Heart right ventricle (tissue), 16 donors: Measurements from ENCODE around the gene TBC1D24. TPM values are rescaled to one million over a fixed set of nuclear protein-coding genes. Genes with fewer than 3 reads are reported as not detected.

ENCODE experiments used
- ATAC-seq, 8 donors: fragments of 200-7000 bp; cut with Tn5 transposase; one replicate each; pipeline ENCODE4 v1.9.1; 2020; ENCODE audit warnings: mild to moderate bottlenecking in 8 of 8, moderate library complexity in 8 of 8, moderate number of reproducible peaks in 1 of 8
- DNase-seq, 2 donors: peaks; one replicate each; pipeline ENCODE4 v3.0.0-alpha.2; 2020
- H3K27ac ChIP-seq, 10 donors: fragments of 200-600 bp; sonication (generic) in 2 of 10; one replicate each; pipeline versions ENCODE4 v1.5.0 to v1.8.0; 2020 to 2022; ENCODE audit warnings: mild to moderate bottlenecking in 3 of 10
- H3K27me3 ChIP-seq, 7 donors: fragments of 200-600 bp; one replicate each; pipeline ENCODE4 v1.8.0; 2021 to 2022; ENCODE audit warnings: mild to moderate bottlenecking in 2 of 7
- H3K36me3 ChIP-seq, 9 donors: fragments of 200-600 bp; sonication (generic) in 1 of 9; one replicate each; pipeline versions ENCODE4 v1.5.0 to v1.8.0; 2020 to 2022; ENCODE audit warnings: mild to moderate bottlenecking in 2 of 9
- H3K4me1 ChIP-seq, 9 donors: fragments of 200-600 bp; sonication (generic) in 1 of 9; one replicate each; pipeline versions ENCODE4 v1.5.0 to v1.8.0; 2020 to 2022; ENCODE audit warnings: mild to moderate bottlenecking in 4 of 9
- H3K4me3 ChIP-seq, 10 donors: fragments of 200-600 bp; sonication (generic) in 2 of 10; one replicate each; pipeline versions ENCODE4 v1.5.0 to v1.8.0; 2020 to 2022; ENCODE audit warnings: mild to moderate bottlenecking in 7 of 10, moderate library complexity in 2 of 10
- H3K9me3 ChIP-seq, 11 donors: fragments of 200-600 bp in 10 of 11; sonication (generic) in 2 of 11; one replicate each; pipeline versions ENCODE4 v1.5.0 to v1.8.0; 2013 to 2022; ENCODE audit warnings: mild to moderate bottlenecking in 2 of 11, control low read depth in 1 of 11, moderate library complexity in 1 of 11
- WGBS, 2 donors: extraction: QIAGEN DNeasy Blood & Tissue Kit; methylation state at CpG; one replicate each; pipeline ENCODE4 v1.1.7; 2013; ENCODE audit warnings: inconsistent platforms in 1 of 2; 5-methylcytosine and 5-hydroxymethylcytosine counted together
- intact Hi-C, 10 donors: fragments of 100-400 bp; cut with DNase I; formaldehyde crosslinking; loops; one replicate each; pipeline versions ENCODE4 v1.11.1 to v1.14.2; 2022
- polyA plus RNA-seq, 2 donors: library from polyadenylated mRNA; stranded (reverse); fragments of 200-250 nt; gene quantifications; one replicate each; pipeline ENCODE4 v1.2.3, GENCODE V29; 2013
- total RNA-seq, 10 donors: library from RNA; stranded (reverse); fragmentation: NEBNext Ultra II Directional in 3 of 10; extraction: Animal tissue kit (Norgen Biotek cat#: 25700) in 3 of 10; gene quantifications; one replicate each; pipeline versions ENCODE4 v1.2.1 to v1.2.4, GENCODE V29; 2021 to 2023
- TF ChIP-seq, protein P1 (sequence below), 9 donors: fragments of 200-600 bp; sonication (generic) in 2 of 9; IDR thresholded peaks; one replicate each; pipeline versions ENCODE4 v1.5.0 to v1.8.0; 2021 to 2022; ENCODE audit warnings: antibody characterized with exemption in 9 of 9, mild to moderate bottlenecking in 5 of 9, moderate library complexity in 1 of 9
- donor health status: Arrhythmogenic right ventricular cardiomyopathy.
- donor health status: ischemic (EF 13 %, LVEDD 7.1; RV severe dilation, severe dysfunction).
- donor health status: healthy with polysubstance abuse.
- donor health status: DM: no; HTN: yes; CAD: no.
- donor health status: DM: no; HTN: no; CAD: no.
- donor health status: ischemic (EF 25% LVEDD 6.9; RV normal size, moderate dysfunction).
- donor health status: ischemic (EF 25% LVEDD 5.7; RV mildly dilated, moderate dysfunction).
- donor health status: healthy.
- donor health status: DM: yes; HTN: yes; CAD: no.
- donor health status: Ischemic cardiomyopathy.
- donor health status: ischemic (EF 35%, LVEDD 5.7; RV mildly dilated, moderate dysfunction).
- donor health status: nonischemic (EF 11% LVEDD 7.7; RV severe dilation, severe dysfunction).
- donor health status: DM: yes; HTN: yes; CAD: no.
- donor health status: PGD.
- donor health status: ischemic (EF 29% LVEDD 5.4; RV normal size, mild dysfunction).
- donor health status: nonischemic (EF 23%, LVEDD 6.1; RV moderate dilation, normal function).

Gene TBC1D24
- total and polyA plus RNA-seq, 12 donors = 3.4 to 14.9 (median 9.0) TPM

DNA sequence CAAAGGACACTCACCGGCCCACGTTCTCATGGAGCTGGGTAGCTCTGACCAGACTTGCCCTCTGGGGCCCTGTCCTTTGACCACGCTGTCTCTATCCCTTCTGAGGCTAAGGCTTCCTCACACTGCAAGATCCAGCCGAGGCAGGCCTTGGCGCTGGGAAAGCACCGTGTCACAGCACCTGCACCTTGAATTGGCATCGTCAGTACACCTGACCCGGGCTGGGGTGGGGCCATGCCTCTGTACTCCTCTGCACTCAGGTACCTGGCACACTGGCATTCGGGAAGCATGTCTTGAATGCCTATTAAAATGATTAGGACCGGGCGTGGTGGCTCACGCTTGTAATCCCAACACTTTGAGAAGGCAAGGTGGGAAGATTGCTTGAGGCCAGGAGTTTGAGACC, 6.0 kb downstream of the TBC1D24 start:
- no peaks in the 10 kb centered on the region for H3K27me3 ChIP-seq
- peaks cover 2 to 31% (median 18%) of the 10 kb centered on the region in 9 donors for H3K4me1 ChIP-seq
- H3K9me3 ChIP-seq = no peaks in the 10 kb centered on the region
- ATAC-seq = no peak
- H3K4me3 ChIP-seq = no peak overlapping the region
- whole genome bisulfite sequencing, 2 donors = 89 to 92% methylated on average over 12 of the region's 12 CpGs
- no peak for DNase-seq
- TF ChIP-seq, protein P1, sequence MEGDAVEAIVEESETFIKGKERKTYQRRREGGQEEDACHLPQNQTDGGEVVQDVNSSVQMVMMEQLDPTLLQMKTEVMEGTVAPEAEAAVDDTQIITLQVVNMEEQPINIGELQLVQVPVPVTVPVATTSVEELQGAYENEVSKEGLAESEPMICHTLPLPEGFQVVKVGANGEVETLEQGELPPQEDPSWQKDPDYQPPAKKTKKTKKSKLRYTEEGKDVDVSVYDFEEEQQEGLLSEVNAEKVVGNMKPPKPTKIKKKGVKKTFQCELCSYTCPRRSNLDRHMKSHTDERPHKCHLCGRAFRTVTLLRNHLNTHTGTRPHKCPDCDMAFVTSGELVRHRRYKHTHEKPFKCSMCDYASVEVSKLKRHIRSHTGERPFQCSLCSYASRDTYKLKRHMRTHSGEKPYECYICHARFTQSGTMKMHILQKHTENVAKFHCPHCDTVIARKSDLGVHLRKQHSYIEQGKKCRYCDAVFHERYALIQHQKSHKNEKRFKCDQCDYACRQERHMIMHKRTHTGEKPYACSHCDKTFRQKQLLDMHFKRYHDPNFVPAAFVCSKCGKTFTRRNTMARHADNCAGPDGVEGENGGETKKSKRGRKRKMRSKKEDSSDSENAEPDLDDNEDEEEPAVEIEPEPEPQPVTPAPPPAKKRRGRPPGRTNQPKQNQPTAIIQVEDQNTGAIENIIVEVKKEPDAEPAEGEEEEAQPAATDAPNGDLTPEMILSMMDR (IDR thresholded peaks at IDR 0.05) = no peak
- no peak overlapping the region for H3K27ac ChIP-seq
- intact Hi-C loops = loop anchor here in 1 of 10 donors (10.0 kb wide), 1 partner anchor 46 kb away; no protein-coding TSS in a partner anchor
- peaks cover 0 to 4% (median 0%) of the 10 kb centered on the region in 9 donors for H3K36me3 ChIP-seq

DNA sequence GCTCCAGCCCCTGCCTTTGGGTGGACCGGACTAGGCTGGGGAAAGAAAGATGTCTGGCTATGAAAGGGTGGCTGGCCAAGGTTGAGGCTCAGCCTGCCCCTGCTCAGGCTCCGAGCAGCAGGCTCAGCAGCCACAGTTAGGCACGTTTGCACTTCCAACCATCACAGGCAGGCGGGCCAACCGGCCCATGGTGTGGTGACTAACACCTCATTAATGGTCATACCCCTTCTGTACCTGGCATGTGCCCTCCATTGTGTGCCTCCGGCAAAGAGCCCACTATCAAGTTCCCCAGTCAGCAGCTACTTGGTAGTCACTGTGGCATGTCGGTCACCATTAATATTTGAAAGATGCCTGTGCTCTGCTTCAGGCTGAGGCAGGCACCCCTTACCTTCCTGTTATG, 6.7 kb downstream of the TBC1D24 start:
- WGBS, 2 donors = 74 to 81% methylated on average over 7 of the region's 7 CpGs
- TF ChIP-seq, protein P1 (IDR thresholded peaks at IDR 0.05) = no peak
- Histone ChIP-seq H3K27ac (no peak overlapping the region), H3K9me3 (no peaks in the 10 kb centered on the region), H3K36me3 (peaks cover 0 to 4% (median 0%) of the 10 kb centered on the region in 9 donors), H3K4me1 (peaks cover 4 to 34% (median 23%) of the 10 kb centered on the region in 9 donors), H3K27me3 (no peaks in the 10 kb centered on the region), H3K4me3 (no peak overlapping the region)
- DNase-seq (no peak), ATAC-seq (no peak)
- intact Hi-C loops = loop anchor here in 1 of 10 donors (10.0 kb wide), 1 partner anchor 47 kb away; no protein-coding TSS in a partner anchor

DNA sequence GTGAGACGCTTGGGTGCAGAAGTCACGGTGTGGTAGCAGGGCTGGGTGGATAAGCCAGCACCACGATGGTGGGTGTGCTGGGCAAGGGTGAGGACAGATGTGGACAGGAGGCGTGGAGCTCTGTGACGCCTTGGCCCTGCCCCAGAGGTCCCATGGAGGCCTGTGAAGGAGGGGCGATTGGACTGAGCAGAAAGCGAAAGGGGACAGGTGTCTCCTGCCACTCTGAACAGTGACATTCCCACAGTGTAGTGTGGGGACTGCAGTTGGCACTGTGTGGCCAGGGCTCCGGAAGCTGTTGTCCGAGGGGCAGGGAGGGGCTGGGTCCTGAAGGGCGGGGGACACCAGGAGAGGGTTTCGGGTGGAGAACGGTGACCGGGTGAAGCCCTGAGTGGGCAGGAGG, 7.3 kb downstream of the TBC1D24 start:
- H3K27me3 ChIP-seq = no peaks in the 10 kb centered on the region
- H3K36me3 ChIP-seq = peaks cover 0 to 4% (median 0%) of the 10 kb centered on the region in 9 donors
- H3K9me3 ChIP-seq = no peaks in the 10 kb centered on the region
- WGBS, 2 donors = 76 to 80% methylated on average over 13 of the region's 13 CpGs
- H3K4me1 ChIP-seq = peaks cover 6 to 40% (median 29%) of the 10 kb centered on the region in 9 donors
- no peak overlapping the region for H3K4me3 ChIP-seq
- ATAC-seq (no peak), DNase-seq (no peak)
- TF ChIP-seq, protein P1 (IDR thresholded peaks at IDR 0.05) = no peak
- H3K27ac ChIP-seq = no peak overlapping the region
- intact Hi-C loops = loop anchor here in 1 of 10 donors (10.0 kb wide), 1 partner anchor 47 kb away; no protein-coding TSS in a partner anchor

DNA sequence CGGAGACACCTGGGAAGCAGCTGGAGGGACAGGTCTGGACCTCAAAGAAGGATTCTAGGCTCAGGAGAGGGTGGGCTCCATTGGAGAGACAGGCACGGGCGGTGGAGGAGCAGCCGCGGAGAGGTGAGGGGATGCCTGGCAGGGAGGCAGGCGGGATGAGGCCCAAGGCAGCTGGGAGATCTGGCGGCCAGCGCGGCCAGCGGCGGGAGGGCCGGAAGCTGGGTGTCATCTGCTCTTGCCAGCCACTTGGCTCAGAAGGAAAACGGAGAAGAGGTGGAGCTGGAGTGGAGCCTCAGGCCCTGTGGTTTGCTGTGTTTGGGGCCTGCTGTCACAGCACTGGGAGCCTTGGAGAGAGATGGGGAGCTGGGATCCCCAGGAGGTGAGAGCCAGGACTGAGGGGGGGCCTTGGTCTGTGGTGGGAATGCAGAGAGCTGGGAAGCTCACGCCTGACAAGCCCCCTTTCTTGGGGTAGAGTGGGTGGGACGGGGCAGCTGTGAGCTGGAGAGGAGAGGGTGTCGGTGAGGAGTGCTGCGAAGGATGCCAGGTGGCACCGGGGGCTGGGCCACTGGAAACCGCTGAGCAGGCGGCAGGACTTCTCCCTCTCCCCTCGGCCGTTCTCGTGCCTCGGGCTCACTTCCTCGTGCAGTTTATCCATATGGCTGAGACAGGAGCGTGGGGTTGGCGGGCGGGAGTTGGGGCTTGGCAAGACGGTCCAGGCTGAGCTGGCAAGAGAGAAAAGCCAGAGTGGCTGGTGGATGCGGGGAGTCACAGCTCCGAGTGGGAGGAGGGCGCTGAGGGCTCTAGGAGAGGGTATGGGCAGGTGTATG, 8.0 kb downstream of the TBC1D24 start:
- H3K36me3 ChIP-seq = peaks cover 0 to 4% (median 0%) of the 10 kb centered on the region in 9 donors
- 61 to 68% methylated on average over 32 of the region's 32 CpGs for WGBS, 2 donors
- H3K4me3 ChIP-seq = no peak overlapping the region
- peak overlapping the region in 3 of 10 donors; percentile 1 to 44 (median 44) for H3K27ac ChIP-seq
- DNase-seq (no peak), ATAC-seq (peak in 6 of 8 donors; percentile 14 to 66 (median 25))
- H3K4me1 ChIP-seq = peaks cover 6 to 40% (median 29%) of the 10 kb centered on the region in 9 donors
- H3K9me3 ChIP-seq = no peaks in the 10 kb centered on the region
- intact Hi-C loops = loop anchor here in 1 of 10 donors (10.0 kb wide), 1 partner anchor 48 kb away; no protein-coding TSS in a partner anchor
- H3K27me3 ChIP-seq = no peaks in the 10 kb centered on the region
- TF ChIP-seq, protein P1 (IDR thresholded peaks at IDR 0.05) = no peak
